Astrocyte (in vitro differentiated cells and primary cell): ENCODE measurements around the gene CDS1. TPM values are rescaled to one million over a fixed set of nuclear protein-coding genes. Genes with fewer than 3 reads are reported as not detected.

Source experiments
- DNase-seq: peaks from one replicate; pipeline ENCODE4 v3.0.0-alpha.2; 2010; ENCODE audit warnings: low read depth
- FAIRE-seq: peaks from 2 replicates; lab custom pipeline; 2011; peaks lifted over from hg19 to GRCh38; lab: Jason Lieb, UNC
- H2AFZ ChIP-seq: 2 replicates; pipeline ENCODE4 v1.6.0; 2012; ENCODE audit warnings: low read depth, low read length, inconsistent platforms
- H3K27ac ChIP-seq: 2 replicates; pipeline ENCODE4 v1.5.1; 2011; ENCODE audit warnings: low read depth, low read length, inconsistent platforms
- H3K27me3 ChIP-seq: 2 replicates; pipeline ENCODE4 v1.6.0; 2011; ENCODE audit warnings: low read length, inconsistent platforms; ENCODE audit not compliant: insufficient read depth
- H3K36me3 ChIP-seq: 2 replicates; pipeline ENCODE4 v1.5.1; 2011; ENCODE audit warnings: low read length, inconsistent platforms; ENCODE audit not compliant: insufficient read depth
- H3K4me1 ChIP-seq: 2 replicates; pipeline ENCODE4 v1.5.1; 2011; ENCODE audit warnings: low read length, inconsistent platforms; ENCODE audit not compliant: insufficient read depth
- H3K4me2 ChIP-seq: 2 replicates; pipeline ENCODE4 v1.6.0; 2012; ENCODE audit warnings: low read length, inconsistent platforms
- H3K4me3 ChIP-seq: 2 replicates; pipeline ENCODE4 v1.5.1; 2011; ENCODE audit warnings: low read depth, mild to moderate bottlenecking, low read length, inconsistent platforms; ENCODE audit not compliant: insufficient read depth
- H3K79me2 ChIP-seq: 2 replicates; pipeline ENCODE4 v1.6.0; 2012; ENCODE audit warnings: mild to moderate bottlenecking, low read length, inconsistent platforms; ENCODE audit not compliant: insufficient read depth
- H3K9ac ChIP-seq: 2 replicates; pipeline ENCODE4 v1.6.0; 2012; ENCODE audit warnings: mild to moderate bottlenecking, low read length, inconsistent platforms
- H3K9me3 ChIP-seq: 2 replicates; pipeline ENCODE4 v1.5.1; 2012; ENCODE audit warnings: low read depth, mild to moderate bottlenecking, low read length, inconsistent platforms; ENCODE audit not compliant: insufficient read depth
- H4K20me1 ChIP-seq: 2 replicates; pipeline ENCODE4 v1.6.0; 2012; ENCODE audit warnings: low read length, inconsistent platforms; ENCODE audit not compliant: insufficient read depth
- H3K27ac Mint-ChIP-seq: one replicate; pipeline ENCODE4 v1.8.0; 2021; ENCODE audit warnings: mild to moderate bottlenecking, mixed read lengths; ENCODE audit not compliant: unreplicated experiment
- H3K27me3 Mint-ChIP-seq: one replicate; pipeline ENCODE4 v1.8.0; 2021; ENCODE audit warnings: low read depth, mixed read lengths; ENCODE audit not compliant: unreplicated experiment
- H3K36me3 Mint-ChIP-seq: one replicate; pipeline ENCODE4 v1.8.0; 2021; ENCODE audit warnings: low read depth, mixed read lengths; ENCODE audit not compliant: unreplicated experiment
- H3K4me1 Mint-ChIP-seq: one replicate; pipeline ENCODE4 v1.8.0; 2021; ENCODE audit warnings: low read depth, mixed read lengths; ENCODE audit not compliant: unreplicated experiment
- H3K4me3 Mint-ChIP-seq: one replicate; pipeline ENCODE4 v1.8.0; 2021; ENCODE audit warnings: mild to moderate bottlenecking, moderate library complexity, mixed read lengths; ENCODE audit not compliant: unreplicated experiment
- H3K9me3 Mint-ChIP-seq: one replicate; pipeline ENCODE4 v1.8.0; 2021; ENCODE audit warnings: mild to moderate bottlenecking, mixed read lengths; ENCODE audit not compliant: unreplicated experiment
- CTCF ChIP-seq: IDR thresholded peaks from 2 replicates; pipeline ENCODE4 v1.5.1; 2011; ENCODE audit warnings: low read depth, mild to moderate bottlenecking, inconsistent platforms, low read length, moderate library complexity; ENCODE audit not compliant: insufficient read depth
- EZH2 ChIP-seq: IDR thresholded peaks from 2 replicates; pipeline ENCODE4 v1.6.1; 2012; ENCODE audit warnings: mild to moderate bottlenecking, low read length, inconsistent platforms; ENCODE audit not compliant: insufficient read depth
- total RNA-seq: library from RNA; stranded (reverse); gene quantifications from 2 replicates; pipeline ENCODE4 v1.2.1, GENCODE V29; 2021

Gene CDS1
- total RNA-seq, 1 donor from 2014 or later = 5.7 TPM

- Mint-ChIP-seq H3K36me3 (peaks cover 6% of the 10 kb centered on the region), H3K4me3 (no peak overlapping the region), H3K4me1 (no peaks in the 10 kb centered on the region), H3K27ac (no peak overlapping the region), H3K9me3 (peaks cover 4% of the 10 kb centered on the region), H3K27me3 (peaks cover 7% of the 10 kb centered on the region)
- Histone ChIP-seq H3K79me2 (no peaks in the 10 kb centered on the region), H3K4me3 (no peak overlapping the region), H3K4me2 (no peak overlapping the region), H3K9me3 (no peaks in the 10 kb centered on the region), H3K27me3 (peaks cover 21% of the 10 kb centered on the region), H3K27ac (no peak overlapping the region), H3K4me1 (peaks cover 8% of the 10 kb centered on the region), H3K9ac (no peak overlapping the region), H2AFZ (no peak overlapping the region), H3K36me3 (no peaks in the 10 kb centered on the region), H4K20me1 (no peaks in the 10 kb centered on the region)
- TF ChIP-seq EZH2 = no peak
- TF ChIP-seq CTCF = no peak
- no peak for DNase-seq
- no peak for FAIRE-seq
Observed at GRCh38 chr4:84585251-84585650, 2.3 kb downstream of the CDS1 start.

- Histone ChIP-seq H3K36me3 (no peaks in the 10 kb centered on the region), H2AFZ (no peak overlapping the region), H3K4me3 (no peak overlapping the region), H3K9ac (no peak overlapping the region), H3K79me2 (no peaks in the 10 kb centered on the region), H3K27ac (no peak overlapping the region), H3K9me3 (no peaks in the 10 kb centered on the region), H3K4me1 (no peaks in the 10 kb centered on the region), H3K27me3 (no peaks in the 10 kb centered on the region), H3K4me2 (no peak overlapping the region), H4K20me1 (no peaks in the 10 kb centered on the region)
- Mint-ChIP-seq H3K27ac (no peak overlapping the region), H3K4me3 (no peak overlapping the region), H3K4me1 (peaks cover 29% of the 10 kb centered on the region), H3K36me3 (peaks cover 4% of the 10 kb centered on the region), H3K9me3 (no peaks in the 10 kb centered on the region), H3K27me3 (no peaks in the 10 kb centered on the region)
- TF ChIP-seq CTCF (no peak), EZH2 (no peak)
- DNase-seq = no peak
- no peak for FAIRE-seq
Observed at GRCh38 chr4:84594724-84595123, 11.8 kb downstream of the CDS1 start.

GRCh38 chr4:84596826-84597225, 13.9 kb downstream of the CDS1 start:
- H3K4me3 ChIP-seq = no peak overlapping the region
- DNase-seq (no peak), FAIRE-seq (no peak)
- H3K9me3 ChIP-seq = no peaks in the 10 kb centered on the region
- H3K79me2 ChIP-seq = no peaks in the 10 kb centered on the region
- no peak overlapping the region for H2AFZ ChIP-seq
- Mint-ChIP-seq H3K4me3 (no peak overlapping the region), H3K36me3 (peaks cover 2% of the 10 kb centered on the region), H3K27me3 (no peaks in the 10 kb centered on the region), H3K27ac (peak overlapping the region; percentile 83), H3K4me1 (peaks cover 29% of the 10 kb centered on the region), H3K9me3 (peaks cover 2% of the 10 kb centered on the region)
- H3K27ac ChIP-seq = no peak overlapping the region
- TF ChIP-seq CTCF (no peak), EZH2 (no peak)
- H4K20me1 ChIP-seq = no peaks in the 10 kb centered on the region
- H3K36me3 ChIP-seq = no peaks in the 10 kb centered on the region
- no peaks in the 10 kb centered on the region for H3K27me3 ChIP-seq
- H3K4me1 ChIP-seq = no peaks in the 10 kb centered on the region
- no peak overlapping the region for H3K9ac ChIP-seq
- H3K4me2 ChIP-seq = no peak overlapping the region
